HEK293T (cell line): ENCODE measurements around the gene GPR150.

Experiments used
- CTCF ChIA-PET: fragments of 350-600 bp; formaldehyde crosslinking; extraction: SDS; loops from one replicate; lab custom pipeline; 2021; ENCODE audit warnings: antibody characterized with exemption, inconsistent platforms; lab: Yijun Ruan, JAX
- POLR2A ChIA-PET: fragments of 350-600 bp; formaldehyde crosslinking; extraction: SDS; loops from one replicate; lab custom pipeline; 2020; ENCODE audit warnings: antibody characterized with exemption, inconsistent platforms; lab: Yijun Ruan, JAX
- DNase-seq: peaks from one replicate; pipeline ENCODE4 v3.0.0; 2012; ENCODE audit warnings: mixed read lengths; ENCODE audit errors: extremely low spot score
- ARNT ChIP-seq: fragments of 450-650 bp; IDR thresholded peaks from 2 replicates; pipeline ENCODE4 v1.6.1; 2017; ENCODE audit warnings: mild to moderate bottlenecking
- BHLHE40 ChIP-seq: fragments of 450-650 bp; IDR thresholded peaks from 2 replicates; pipeline ENCODE4 v1.6.1; 2016; ENCODE audit warnings: mild to moderate bottlenecking, moderate library complexity, borderline replicate concordance
- CTBP1 ChIP-seq: fragments of 450-650 bp; IDR thresholded peaks from 2 replicates; pipeline ENCODE4 v1.6.1; 2016; ENCODE audit warnings: borderline replicate concordance
- ELF4 ChIP-seq: fragments of 450-650 bp; IDR thresholded peaks from 2 replicates; pipeline ENCODE4 v1.6.1; 2017; ENCODE audit warnings: antibody characterized with exemption
- FOXA1 ChIP-seq: fragments of 450-650 bp; IDR thresholded peaks from 2 replicates; pipeline ENCODE4 v1.6.1; 2016; ENCODE audit warnings: mild to moderate bottlenecking
- FOXK2 ChIP-seq: fragments of 450-650 bp; IDR thresholded peaks from 2 replicates; pipeline ENCODE4 v1.6.1; 2016; ENCODE audit warnings: mild to moderate bottlenecking
- FOXM1 ChIP-seq: fragments of 450-650 bp; IDR thresholded peaks from 2 replicates; pipeline ENCODE4 v1.6.1; 2017; ENCODE audit warnings: mild to moderate bottlenecking, borderline replicate concordance
- HDGF ChIP-seq: fragments of 450-650 bp; IDR thresholded peaks from 2 replicates; pipeline ENCODE4 v1.6.1; 2017; ENCODE audit warnings: antibody characterized with exemption, borderline replicate concordance
- L3MBTL2 ChIP-seq: fragments of 450-650 bp; conservative IDR thresholded peaks from 2 replicates; pipeline ENCODE4 v1.6.1; 2016; ENCODE audit warnings: mild to moderate bottlenecking
- LEF1 ChIP-seq: fragments of 450-650 bp; IDR thresholded peaks from 2 replicates; pipeline ENCODE4 v1.6.1; 2017; ENCODE audit warnings: mild to moderate bottlenecking, borderline replicate concordance
- NFRKB ChIP-seq: fragments of 450-650 bp; IDR thresholded peaks from 2 replicates; pipeline ENCODE4 v1.6.1; 2016; ENCODE audit warnings: mild to moderate bottlenecking, moderate library complexity
- SP1 ChIP-seq: fragments of 450-650 bp; IDR thresholded peaks from 2 replicates; pipeline ENCODE4 v1.6.1; 2017
- SUZ12 ChIP-seq: fragments of 450-650 bp; IDR thresholded peaks from 2 replicates; pipeline ENCODE4 v1.6.1; 2016; ENCODE audit warnings: mild to moderate bottlenecking
- TARDBP ChIP-seq: fragments of 450-650 bp; IDR thresholded peaks from 2 replicates; pipeline ENCODE4 v1.6.1; 2016
- ZNF384 ChIP-seq: fragments of 450-650 bp; IDR thresholded peaks from 2 replicates; pipeline ENCODE4 v1.6.1; 2016
- TF ChIP-seq, protein P1 (sequence below): fragments of 450-650 bp; IDR thresholded peaks from 2 replicates; pipeline ENCODE4 v1.6.1; 2016

GPR150 gene

DNA sequence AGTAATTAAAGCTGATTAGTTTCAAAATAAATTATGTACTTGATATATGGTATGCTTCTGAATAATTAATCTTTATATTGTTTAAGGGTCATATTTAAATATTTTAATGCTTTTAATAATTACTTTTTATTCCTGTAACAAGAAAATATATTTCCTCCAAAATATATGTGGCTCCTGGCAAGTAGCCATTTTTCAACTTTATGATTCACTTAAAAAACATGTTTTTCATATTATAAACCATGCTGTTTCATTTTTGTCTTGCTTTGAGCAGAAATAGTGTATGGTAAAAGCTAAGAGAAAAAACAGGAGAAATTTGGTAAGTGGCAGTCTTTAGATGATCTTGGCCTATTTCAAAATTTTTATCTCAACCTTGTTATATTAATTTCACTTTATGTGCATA, 48.3 kb downstream of the GPR150 start:
- no peak for DNase-seq
- TF ChIP-seq, protein P1, sequence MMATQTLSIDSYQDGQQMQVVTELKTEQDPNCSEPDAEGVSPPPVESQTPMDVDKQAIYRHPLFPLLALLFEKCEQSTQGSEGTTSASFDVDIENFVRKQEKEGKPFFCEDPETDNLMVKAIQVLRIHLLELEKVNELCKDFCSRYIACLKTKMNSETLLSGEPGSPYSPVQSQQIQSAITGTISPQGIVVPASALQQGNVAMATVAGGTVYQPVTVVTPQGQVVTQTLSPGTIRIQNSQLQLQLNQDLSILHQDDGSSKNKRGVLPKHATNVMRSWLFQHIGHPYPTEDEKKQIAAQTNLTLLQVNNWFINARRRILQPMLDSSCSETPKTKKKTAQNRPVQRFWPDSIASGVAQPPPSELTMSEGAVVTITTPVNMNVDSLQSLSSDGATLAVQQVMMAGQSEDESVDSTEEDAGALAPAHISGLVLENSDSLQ: no peak
- no peak for TF ChIP-seq FOXK2
- TF ChIP-seq ARNT: no peak
- TF ChIP-seq FOXA1: no peak
- TF ChIP-seq NFRKB: no peak
- TF ChIP-seq TARDBP: no peak
- no peak for TF ChIP-seq HDGF
- TF ChIP-seq LEF1: no peak
- CTCF ChIA-PET: no interaction called here
- POLR2A ChIA-PET: interaction anchor here (1.8 kb wide), 1 partner anchor 67 kb away, joined by 4 read pairs; no protein-coding TSS in a partner anchor

DNA sequence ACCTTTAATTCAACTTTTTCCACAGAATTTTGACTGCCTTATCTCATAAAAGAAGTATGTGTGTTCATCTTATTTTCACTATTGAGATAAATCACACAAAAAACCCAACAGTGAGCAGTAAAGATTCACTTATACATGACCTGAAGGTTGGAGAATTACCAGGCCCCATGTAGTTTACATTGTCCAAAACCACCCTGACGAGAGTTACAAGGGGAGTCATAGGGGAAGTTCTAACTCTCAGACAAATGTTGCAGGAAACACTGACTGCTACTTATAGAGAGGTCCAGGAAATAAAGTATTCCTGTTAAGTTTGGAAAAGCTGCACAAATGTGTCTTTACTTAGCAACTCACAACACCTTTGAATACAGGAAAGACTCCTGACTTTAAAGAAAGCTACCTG, 48.8 kb downstream of the GPR150 start:
- TF ChIP-seq HDGF (no peak), SUZ12 (no peak), LEF1 (no peak), TARDBP (no peak), NFRKB (no peak), ELF4 (no peak), BHLHE40 (no peak), FOXK2 (no peak), CTBP1 (no peak), SP1 (no peak), ZNF384 (no peak), FOXM1 (no peak), ARNT (no peak), FOXA1 (no peak), L3MBTL2 (no peak)
- TF ChIP-seq, protein P1: no peak
- ChIA-PET POLR2A (interaction anchor here (1.8 kb wide), 1 partner anchor 66 kb away, joined by 4 read pairs; no protein-coding TSS in a partner anchor), CTCF (interaction anchor here (0.6 kb wide), 1 partner anchor 57 kb away, joined by 3 read pairs; no protein-coding TSS in a partner anchor)
- DNase-seq: no peak

GRCh38 chr5:95669540-95669939, 49.7 kb downstream of the GPR150 start:
- POLR2A ChIA-PET: interaction anchor here (1.0 to 1.3 kb wide), 2 partner anchors 23 to 61 kb away, joined by 3 to 6 read pairs; partner anchors contain the start of genes RFESD and RHOBTB3
- TF ChIP-seq L3MBTL2: no peak
- TF ChIP-seq, protein P1: no peak
- no peak for TF ChIP-seq ZNF384
- TF ChIP-seq TARDBP: no peak
- TF ChIP-seq SP1: no peak
- no peak for TF ChIP-seq SUZ12
- no peak for TF ChIP-seq HDGF
- no peak for TF ChIP-seq ELF4
- DNase-seq: no peak
- CTCF ChIA-PET: interaction anchor here (0.6 kb wide), 1 partner anchor 56 kb away, joined by 3 read pairs; no protein-coding TSS in a partner anchor

DNA sequence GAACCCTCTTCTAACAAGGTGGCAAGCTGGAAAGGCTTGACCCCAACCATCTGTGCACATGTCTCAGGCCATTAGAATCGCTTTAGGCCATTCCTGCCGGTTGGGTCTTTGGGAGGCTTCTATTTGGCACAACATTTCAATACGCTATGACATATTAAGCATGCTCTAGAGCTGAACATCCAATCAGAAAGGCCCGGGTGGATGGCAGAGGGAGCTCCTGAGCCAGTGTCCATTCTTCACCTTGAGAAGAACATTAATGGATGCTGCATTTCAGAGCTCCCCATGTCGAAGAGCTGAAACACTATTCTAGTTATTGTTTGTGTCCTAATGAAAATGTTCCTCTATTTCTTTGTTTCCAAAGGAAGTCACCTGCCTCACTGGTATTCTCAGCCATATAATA, 50.1 kb downstream of the GPR150 start:
- ChIA-PET POLR2A (interaction anchor here (0.7 to 1.3 kb wide), 3 partner anchors 23 to 61 kb away, joined by 3 to 6 read pairs (median 3); partner anchors contain the start of genes RFESD and RHOBTB3), CTCF (no interaction called here)
- TF ChIP-seq TARDBP: no peak
- TF ChIP-seq FOXM1: no peak
- no peak for TF ChIP-seq HDGF
- TF ChIP-seq ZNF384: no peak
- TF ChIP-seq FOXA1: no peak
- TF ChIP-seq NFRKB: no peak
- no peak for TF ChIP-seq CTBP1
- no peak for TF ChIP-seq SP1
- no peak for TF ChIP-seq ARNT
- TF ChIP-seq, protein P1: no peak
- TF ChIP-seq BHLHE40: no peak

GRCh38 chr5:95670568-95670967, 50.7 kb downstream of the GPR150 start:
- ChIA-PET CTCF (no interaction called here), POLR2A (interaction anchor here (0.7 to 1.3 kb wide), 3 partner anchors 24 to 60 kb away, joined by 3 to 6 read pairs (median 3); partner anchors contain the start of genes RFESD and RHOBTB3)
- no peak for DNase-seq
- TF ChIP-seq ELF4 (no peak), ARNT (no peak), HDGF (no peak), TARDBP (no peak), FOXM1 (no peak), L3MBTL2 (no peak), NFRKB (no peak), SP1 (no peak), FOXK2 (no peak), CTBP1 (no peak), ZNF384 (no peak), FOXA1 (no peak), LEF1 (no peak), SUZ12 (no peak), BHLHE40 (no peak)
- TF ChIP-seq, protein P1: no peak

More for the DNA sequence above, 50.1 kb downstream of the GPR150 start:
- no peak for DNase-seq
